ENCODE data around the gene FHOD3. TPM values are rescaled to one million over a fixed set of nuclear protein-coding genes. Genes with fewer than 3 reads are reported as not detected.

The FHOD3 gene
- polyA plus RNA-seq, 2 of the 4 experiments (the other 2 are of a cell fraction): 2.5 to 3.6 TPM

DNA sequence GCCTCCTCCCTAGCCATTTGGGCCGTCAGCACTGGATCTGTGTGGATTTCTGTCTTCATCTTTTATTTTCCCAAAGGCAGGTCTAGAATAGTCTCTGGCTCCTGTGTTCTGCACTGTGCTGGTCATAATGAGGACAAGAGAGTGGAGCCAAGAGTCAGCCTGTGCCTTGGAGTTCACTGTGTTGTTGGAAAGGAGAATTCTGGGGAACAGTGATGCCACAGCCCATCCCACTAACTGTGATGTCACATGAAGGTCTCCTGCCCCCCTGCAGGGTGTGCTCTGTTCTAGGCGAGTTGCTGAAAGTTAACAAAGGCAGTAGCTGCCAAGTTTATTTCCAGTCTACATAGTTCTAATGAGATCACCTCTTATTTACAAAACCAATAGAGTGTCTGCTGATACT is 282.8 kb downstream of the FHOD3 start:
- ATAC-seq: no peak
- Histone ChIP-seq H3K4me1 (no peaks in the 10 kb centered on the region), H3K9me3 (no peaks in the 10 kb centered on the region), H3K4me3 (no peak overlapping the region), H3K4me2 (no peak overlapping the region), H3K27ac (no peak overlapping the region)
- no peak for TF ChIP-seq KDM5A (IDR thresholded peaks at IDR 0.05)
- TF ChIP-seq, protein P1, sequence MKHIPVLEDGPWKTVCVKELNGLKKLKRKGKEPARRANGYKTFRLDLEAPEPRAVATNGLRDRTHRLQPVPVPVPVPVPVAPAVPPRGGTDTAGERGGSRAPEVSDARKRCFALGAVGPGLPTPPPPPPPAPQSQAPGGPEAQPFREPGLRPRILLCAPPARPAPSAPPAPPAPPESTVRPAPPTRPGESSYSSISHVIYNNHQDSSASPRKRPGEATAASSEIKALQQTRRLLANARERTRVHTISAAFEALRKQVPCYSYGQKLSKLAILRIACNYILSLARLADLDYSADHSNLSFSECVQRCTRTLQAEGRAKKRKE (CRISPR knock-in tag; IDR thresholded peaks at IDR 0.05; ENCODE audit: low read depth): no peak
- no peak for TF ChIP-seq CBX2 (IDR thresholded peaks at IDR 0.05; ENCODE audit: borderline replicate concordance, low read depth)
- TF ChIP-seq, protein P2, sequence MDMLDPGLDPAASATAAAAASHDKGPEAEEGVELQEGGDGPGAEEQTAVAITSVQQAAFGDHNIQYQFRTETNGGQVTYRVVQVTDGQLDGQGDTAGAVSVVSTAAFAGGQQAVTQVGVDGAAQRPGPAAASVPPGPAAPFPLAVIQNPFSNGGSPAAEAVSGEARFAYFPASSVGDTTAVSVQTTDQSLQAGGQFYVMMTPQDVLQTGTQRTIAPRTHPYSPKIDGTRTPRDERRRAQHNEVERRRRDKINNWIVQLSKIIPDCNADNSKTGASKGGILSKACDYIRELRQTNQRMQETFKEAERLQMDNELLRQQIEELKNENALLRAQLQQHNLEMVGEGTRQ (IDR thresholded peaks at IDR 0.05): no peak
- no peak for TF ChIP-seq ZC3H11A (IDR thresholded peaks at IDR 0.05)
- no peak for TF ChIP-seq RARB (CRISPR knock-in tag; IDR thresholded peaks at IDR 0.05)
- TF ChIP-seq POLR2AphosphoS2 (conservative IDR thresholded peaks at IDR 0.05; ENCODE audit: low read length): no peak
- TF ChIP-seq HOXB5 (CRISPR knock-in tag; IDR thresholded peaks at IDR 0.05): no peak
- no peak for TF ChIP-seq NR3C1 (IDR thresholded peaks at IDR 0.05)
- ChIA-PET POLR2A (no interaction called here), CTCF (no interaction called here)
- 68% methylated on average over 2 of the region's 2 CpGs for WGBS (ENCODE audit: missing lambda C conversion rate)
- DNase-seq (ENCODE audit: low read depth in 1 of 2, low spot score in 1 of 2): no peak
- FAIRE-seq: no peak

- H3K27ac ChIP-seq: no peak overlapping the region
- H3K9me3 ChIP-seq: no peaks in the 10 kb centered on the region
- DNase-seq (ENCODE audit: low read depth in 1 of 2, low spot score in 1 of 2): no peak
- no peak overlapping the region for H3K4me2 ChIP-seq
- 73% methylated on average over 6 of the region's 6 CpGs for WGBS (ENCODE audit: missing lambda C conversion rate)
- CTCF ChIA-PET: no interaction called here
- no peak overlapping the region for H3K4me3 ChIP-seq
- TF ChIP-seq, protein P3, sequence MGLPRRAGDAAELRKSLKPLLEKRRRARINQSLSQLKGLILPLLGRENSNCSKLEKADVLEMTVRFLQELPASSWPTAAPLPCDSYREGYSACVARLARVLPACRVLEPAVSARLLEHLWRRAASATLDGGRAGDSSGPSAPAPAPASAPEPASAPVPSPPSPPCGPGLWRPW (IDR thresholded peaks at IDR 0.05): no peak
- TF ChIP-seq, protein P1 (CRISPR knock-in tag; IDR thresholded peaks at IDR 0.05; ENCODE audit: low read depth): no peak
- TF ChIP-seq NFE2L2 (conservative IDR thresholded peaks at IDR 0.05; ENCODE audit: low read length): no peak
- no peak for TF ChIP-seq MAZ (IDR thresholded peaks at IDR 0.05; ENCODE audit: borderline replicate concordance, low read depth, low read length)
- no peak for TF ChIP-seq CBX2 (IDR thresholded peaks at IDR 0.05; ENCODE audit: borderline replicate concordance, low read depth)
- TF ChIP-seq KDM5A (IDR thresholded peaks at IDR 0.05): no peak
- no peak for TF ChIP-seq HMGXB4 (CRISPR knock-in tag; IDR thresholded peaks at IDR 0.05; ENCODE audit: borderline replicate concordance)
- TF ChIP-seq SREBF2 (IDR thresholded peaks at IDR 0.05): no peak
- no peak for TF ChIP-seq FOXS1 (CRISPR knock-in tag; IDR thresholded peaks at IDR 0.05)
- TF ChIP-seq SMC3 (IDR thresholded peaks at IDR 0.05): no peak
- no peak for TF ChIP-seq ELK1 (IDR thresholded peaks at IDR 0.05; ENCODE audit: low read depth, low read length)
- TF ChIP-seq ZNF302 (CRISPR knock-in tag; IDR thresholded peaks at IDR 0.05): no peak
- TF ChIP-seq JUN (IDR thresholded peaks at IDR 0.05): no peak
- no peak for TF ChIP-seq HOXB5 (CRISPR knock-in tag; IDR thresholded peaks at IDR 0.05)
- no peak for TF ChIP-seq PHF8 (IDR thresholded peaks at IDR 0.05; ENCODE audit: borderline replicate concordance, low read depth)
- no peak for TF ChIP-seq NPAS2 (CRISPR knock-in tag; IDR thresholded peaks at IDR 0.05; ENCODE audit: borderline replicate concordance)
- POLR2A ChIA-PET: no interaction called here
- FAIRE-seq: no peak
- H3K4me1 ChIP-seq: no peaks in the 10 kb centered on the region
- ATAC-seq: no peak
These were observed 283.6 kb downstream of the FHOD3 start for GRCh38 chr18:36580874-36581750.
